SU-DHL-6 (cell line): Measurements from ENCODE around the gene STK10.

Experiments
- EZH2phosphoT487 ChIP-seq: fragments of 200-600 bp; sonication (generic), shearing (Covaris generic); conservative IDR thresholded peaks from 2 replicates; pipeline ENCODE4 v1.6.1; 2018; ENCODE audit warnings: mild to moderate bottlenecking, antibody characterized with exemption, low read length, moderate library complexity, mixed read lengths
- TF ChIP-seq, protein P1 (sequence below): fragments of 200-600 bp; sonication (generic); IDR thresholded peaks from one replicate; pipeline ENCODE4 v1.5.1; 2017; ENCODE audit warnings: antibody characterized with exemption, mild to moderate bottlenecking, low read length, moderate library complexity; ENCODE audit not compliant: insufficient read depth, poor library complexity, severe bottlenecking

DNA sequence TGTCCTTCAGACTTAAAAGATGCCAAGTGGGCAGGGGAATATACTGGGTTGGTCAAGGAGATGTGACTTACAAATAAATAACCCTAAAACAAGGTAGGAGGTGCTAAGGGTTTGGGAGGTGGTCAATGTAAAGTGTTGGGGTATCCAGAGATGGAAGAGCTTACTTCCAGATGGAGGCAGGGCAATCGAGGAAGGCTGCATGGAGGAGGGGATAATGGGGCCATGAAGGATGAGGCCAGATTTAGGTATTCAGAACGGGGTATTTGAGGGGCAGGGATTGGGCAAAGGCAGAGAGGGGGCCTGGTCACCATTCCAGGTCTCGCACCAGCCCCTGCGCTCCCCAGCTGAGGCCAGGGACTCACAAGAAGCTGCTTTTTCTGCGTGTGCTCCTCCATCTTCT, 123.7 kb downstream of the STK10 start:
- TF ChIP-seq, protein P1, sequence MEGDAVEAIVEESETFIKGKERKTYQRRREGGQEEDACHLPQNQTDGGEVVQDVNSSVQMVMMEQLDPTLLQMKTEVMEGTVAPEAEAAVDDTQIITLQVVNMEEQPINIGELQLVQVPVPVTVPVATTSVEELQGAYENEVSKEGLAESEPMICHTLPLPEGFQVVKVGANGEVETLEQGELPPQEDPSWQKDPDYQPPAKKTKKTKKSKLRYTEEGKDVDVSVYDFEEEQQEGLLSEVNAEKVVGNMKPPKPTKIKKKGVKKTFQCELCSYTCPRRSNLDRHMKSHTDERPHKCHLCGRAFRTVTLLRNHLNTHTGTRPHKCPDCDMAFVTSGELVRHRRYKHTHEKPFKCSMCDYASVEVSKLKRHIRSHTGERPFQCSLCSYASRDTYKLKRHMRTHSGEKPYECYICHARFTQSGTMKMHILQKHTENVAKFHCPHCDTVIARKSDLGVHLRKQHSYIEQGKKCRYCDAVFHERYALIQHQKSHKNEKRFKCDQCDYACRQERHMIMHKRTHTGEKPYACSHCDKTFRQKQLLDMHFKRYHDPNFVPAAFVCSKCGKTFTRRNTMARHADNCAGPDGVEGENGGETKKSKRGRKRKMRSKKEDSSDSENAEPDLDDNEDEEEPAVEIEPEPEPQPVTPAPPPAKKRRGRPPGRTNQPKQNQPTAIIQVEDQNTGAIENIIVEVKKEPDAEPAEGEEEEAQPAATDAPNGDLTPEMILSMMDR: no peak
- TF ChIP-seq EZH2phosphoT487: no peak
